Measurements from ENCODE around the gene PRXL2B. TPM values are rescaled to one million over a fixed set of nuclear protein-coding genes. Genes with fewer than 3 reads are reported as not detected.

Gene PRXL2B
- total RNA-seq, 2 experiments from 2014 or later: 5.2 to 10.4 TPM

- Histone ChIP-seq H3K27ac (ENCODE audit: low read depth, low read length, poor library complexity, severe bottlenecking) (no peak overlapping the region), H3K9me3 (ENCODE audit: low read length) (no peaks in the 10 kb centered on the region), H3K4me2 (ENCODE audit: low read length) (no peak overlapping the region), H2AFZ (ENCODE audit: low read length) (no peak overlapping the region), H3K79me2 (ENCODE audit: insufficient read depth, low read depth, low read length) (no peaks in the 10 kb centered on the region), H4K20me1 (ENCODE audit: insufficient read depth, low read length) (no peaks in the 10 kb centered on the region), H3K36me3 (ENCODE audit: insufficient read depth, low read length) (no peaks in the 10 kb centered on the region), H3K4me1 (ENCODE audit: insufficient read depth, low read length, poor library complexity, severe bottlenecking) (peaks cover 8% of the 10 kb centered on the region), H3K9me2 (ENCODE audit: insufficient read depth, low read length) (no peaks in the 10 kb centered on the region), H3K4me3 (ENCODE audit: low read depth, low read length, poor library complexity, severe bottlenecking) (no peak overlapping the region)
- TF ChIP-seq EZH2phosphoT487 (IDR thresholded peaks at IDR 0.05; ENCODE audit: borderline replicate concordance, low read depth, low read length) (no peak), CTCF (conservative IDR thresholded peaks at IDR 0.05; ENCODE audit: low read length) (no peak)
- intact Hi-C loops (cut with micrococcal nuclease; ENCODE audit: unreplicated experiment): no loop called here
- CTCF ChIA-PET (ENCODE audit: unreplicated experiment): no interaction called here
- no peak for DNase-seq (ENCODE audit: low spot score)
- POLR2A ChIA-PET: no interaction called here
- BruUV-seq (replicated peaks): no TSS peak
These were observed 15.2 kb upstream of the PRXL2B start for GRCh38 chr1:2571348-2571747.

- BruUV-seq (replicated peaks): no TSS peak
- intact Hi-C loops (cut with micrococcal nuclease; ENCODE audit: unreplicated experiment): no loop called here
- no peak overlapping the region for H2AFZ ChIP-seq (ENCODE audit: low read length)
- H4K20me1 ChIP-seq (ENCODE audit: insufficient read depth, low read length): no peaks in the 10 kb centered on the region
- H3K4me2 ChIP-seq (ENCODE audit: low read length): no peak overlapping the region
- H3K4me1 ChIP-seq (ENCODE audit: insufficient read depth, low read length, poor library complexity, severe bottlenecking): peaks cover 27% of the 10 kb centered on the region
- no peak for TF ChIP-seq EZH2phosphoT487 (IDR thresholded peaks at IDR 0.05; ENCODE audit: borderline replicate concordance, low read depth, low read length)
- TF ChIP-seq CTCF (conservative IDR thresholded peaks at IDR 0.05; ENCODE audit: low read length): no peak
- no peak for DNase-seq (ENCODE audit: low spot score)
- H3K36me3 ChIP-seq (ENCODE audit: insufficient read depth, low read length): no peaks in the 10 kb centered on the region
- no peaks in the 10 kb centered on the region for H3K79me2 ChIP-seq (ENCODE audit: insufficient read depth, low read depth, low read length)
- H3K9me2 ChIP-seq (ENCODE audit: insufficient read depth, low read length): no peaks in the 10 kb centered on the region
- ChIA-PET POLR2A (no interaction called here), CTCF (ENCODE audit: unreplicated experiment) (no interaction called here)
- H3K27ac ChIP-seq (ENCODE audit: low read depth, low read length, poor library complexity, severe bottlenecking): no peak overlapping the region
- H3K9me3 ChIP-seq (ENCODE audit: low read length): no peaks in the 10 kb centered on the region
- H3K4me3 ChIP-seq (ENCODE audit: low read depth, low read length, poor library complexity, severe bottlenecking): no peak overlapping the region
These were observed 13.2 kb upstream of the PRXL2B start for GRCh38 chr1:2573250-2573920.

- intact Hi-C loops (cut with micrococcal nuclease; ENCODE audit: unreplicated experiment): no loop called here
- BruUV-seq (replicated peaks): no TSS peak
- POLR2A ChIA-PET: no interaction called here
These were observed 12.2 kb upstream of the PRXL2B start for GRCh38 chr1:2574350-2574749.

More at GRCh38 chr1:2574350-2574749, 12.2 kb upstream of the PRXL2B start:
- Histone ChIP-seq H3K79me2 (ENCODE audit: insufficient read depth, low read depth, low read length) (no peaks in the 10 kb centered on the region), H3K9me2 (ENCODE audit: insufficient read depth, low read length) (no peaks in the 10 kb centered on the region), H3K9me3 (ENCODE audit: low read length) (no peaks in the 10 kb centered on the region), H2AFZ (ENCODE audit: low read length) (no peak overlapping the region), H4K20me1 (ENCODE audit: insufficient read depth, low read length) (no peaks in the 10 kb centered on the region), H3K4me1 (ENCODE audit: insufficient read depth, low read length, poor library complexity, severe bottlenecking) (peaks cover 34% of the 10 kb centered on the region), H3K36me3 (ENCODE audit: insufficient read depth, low read length) (no peaks in the 10 kb centered on the region), H3K4me2 (ENCODE audit: low read length) (no peak overlapping the region), H3K4me3 (ENCODE audit: low read depth, low read length, poor library complexity, severe bottlenecking) (no peak overlapping the region), H3K27ac (ENCODE audit: low read depth, low read length, poor library complexity, severe bottlenecking) (no peak overlapping the region)
- no peak for DNase-seq (ENCODE audit: low spot score)
- TF ChIP-seq EZH2phosphoT487 (IDR thresholded peaks at IDR 0.05; ENCODE audit: borderline replicate concordance, low read depth, low read length) (no peak), CTCF (conservative IDR thresholded peaks at IDR 0.05; ENCODE audit: low read length) (no peak)
- CTCF ChIA-PET (ENCODE audit: unreplicated experiment): no interaction called here

Data from OCI-LY7 (cell line).